GM20431 (cell line): ENCODE data around the gene B4GALT3.

ENCODE experiments used
- in situ Hi-C: fragments of 300-500 bp; cut with MseI, MboI; formaldehyde crosslinking; loops from one replicate; pipeline ENCODE4 v1.15.0; 2020; ENCODE audit warnings: low sequenced_read_pairs; ENCODE audit not compliant: unreplicated experiment

Gene B4GALT3

GRCh38 chr1:161165742-161166668 lies 11.3 kb downstream of the B4GALT3 start, which contains the start of gene PPOX:
PPOX (plus strand) TSS chr1:161166426; CDS start chr1:161166848, 422 bp downstream.
- in situ Hi-C loops = no loop called here

DNA sequence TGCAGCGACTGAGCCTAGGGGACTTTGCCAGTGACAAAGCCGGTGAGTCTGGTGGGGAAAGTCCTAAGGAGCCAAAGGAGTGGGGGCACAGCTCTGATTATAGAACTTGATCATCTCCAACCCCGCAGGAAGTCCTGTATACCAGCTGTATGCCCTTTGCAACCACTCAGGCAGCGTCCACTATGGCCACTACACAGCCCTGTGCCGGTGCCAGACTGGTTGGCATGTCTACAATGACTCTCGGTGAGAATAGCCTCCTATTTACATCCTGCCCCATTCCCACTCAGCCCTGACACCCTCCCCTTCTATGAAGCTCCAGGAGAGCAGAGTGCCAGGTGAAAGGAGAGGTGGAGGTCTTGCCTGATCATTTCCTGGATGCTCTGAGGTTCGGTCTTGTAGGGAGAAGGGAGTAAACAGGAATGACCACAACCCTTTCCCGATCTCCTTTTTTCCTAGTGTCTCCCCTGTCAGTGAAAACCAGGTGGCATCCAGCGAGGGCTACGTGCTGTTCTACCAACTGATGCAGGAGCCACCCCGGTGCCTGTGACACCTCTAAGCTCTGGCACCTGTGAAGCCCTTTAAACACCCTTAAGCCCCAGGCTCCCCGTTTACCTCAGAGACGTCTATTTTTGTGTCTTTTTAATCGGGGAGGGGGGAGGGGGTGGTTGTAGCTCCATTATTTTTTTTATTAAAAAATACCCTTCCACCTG lies 12.3 kb downstream of the B4GALT3 start:
- in situ Hi-C loops = no loop called here

- in situ Hi-C loops = no loop called here
Measured at GRCh38 chr1:161163793-161164192, 13.5 kb downstream of the B4GALT3 start.

DNA sequence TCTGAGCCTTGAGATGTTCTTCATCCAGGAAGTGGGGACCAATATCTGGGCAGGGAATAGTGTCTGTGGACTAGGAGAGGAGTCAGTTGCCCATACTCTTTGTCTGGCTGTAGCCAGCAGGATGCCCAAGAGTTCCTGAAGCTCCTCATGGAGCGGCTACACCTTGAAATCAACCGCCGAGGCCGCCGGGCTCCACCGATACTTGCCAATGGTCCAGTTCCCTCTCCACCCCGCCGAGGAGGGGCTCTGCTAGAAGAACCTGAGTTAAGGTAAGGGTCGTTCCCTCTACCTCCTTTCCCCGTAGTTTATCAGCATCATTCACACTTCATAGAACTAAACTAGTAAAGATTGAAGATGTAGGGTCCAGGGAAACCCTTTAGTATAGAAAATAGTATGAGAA lies 14.5 kb downstream of the B4GALT3 start:
- in situ Hi-C loops = no loop called here

GRCh38 chr1:161162052-161162451 lies 15.3 kb downstream of the B4GALT3 start:
- in situ Hi-C loops = no loop called here

DNA sequence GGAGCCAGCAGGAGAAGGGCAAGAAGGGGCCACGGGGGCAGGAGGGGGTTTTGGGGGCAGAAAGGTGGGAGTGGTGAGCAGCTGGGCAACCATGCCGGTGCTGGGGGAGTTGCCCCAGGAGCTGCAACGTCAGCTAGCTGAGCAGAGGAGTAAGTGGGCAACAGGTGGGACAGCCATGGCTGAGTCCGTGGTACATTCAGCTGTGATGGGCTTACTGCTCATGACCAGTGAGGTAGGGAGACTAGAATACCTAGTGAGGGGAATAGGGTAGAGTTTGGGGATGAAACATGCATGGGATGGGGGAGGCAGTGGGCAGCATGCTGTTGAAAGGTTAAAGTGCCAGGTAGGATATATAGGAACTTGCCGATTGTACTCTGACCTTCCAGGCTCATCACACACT lies 15.7 kb downstream of the B4GALT3 start:
- in situ Hi-C loops = no loop called here

DNA sequence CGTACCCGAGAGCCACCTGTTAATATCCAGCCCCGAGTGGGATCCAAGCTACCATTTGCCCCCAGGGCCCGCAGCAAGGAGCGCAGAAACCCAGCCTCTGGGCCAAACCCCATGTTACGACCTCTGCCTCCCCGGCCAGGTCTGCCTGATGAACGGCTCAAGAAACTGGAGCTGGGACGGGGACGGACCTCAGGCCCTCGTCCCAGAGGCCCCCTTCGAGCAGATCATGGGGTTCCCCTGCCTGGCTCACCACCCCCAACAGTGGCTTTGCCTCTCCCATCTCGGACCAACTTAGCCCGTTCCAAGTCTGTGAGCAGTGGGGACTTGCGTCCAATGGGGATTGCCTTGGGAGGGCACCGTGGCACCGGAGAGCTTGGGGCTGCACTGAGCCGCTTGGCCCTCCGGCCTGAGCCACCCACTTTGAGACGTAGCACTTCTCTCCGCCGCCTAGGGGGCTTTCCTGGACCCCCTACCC lies 16.6 kb downstream of the B4GALT3 start:
- in situ Hi-C loops = no loop called here

DNA sequence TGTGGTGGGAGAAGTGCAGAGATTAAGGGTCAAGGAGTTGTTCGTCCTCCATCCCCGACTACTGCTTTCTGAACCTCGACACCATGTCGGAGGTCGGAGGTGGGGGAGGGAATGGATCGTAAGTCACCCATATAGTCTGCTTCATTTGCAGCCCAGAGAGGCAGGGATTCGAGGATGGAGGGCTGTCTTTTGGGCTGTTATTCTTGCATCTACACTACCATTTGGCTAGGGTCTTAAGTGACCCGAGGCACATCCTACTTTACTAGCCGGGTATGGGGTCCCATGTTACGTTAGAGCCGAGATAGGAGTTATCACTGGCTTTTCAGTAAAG lies 17.4 kb downstream of the B4GALT3 start:
- in situ Hi-C loops = no loop called here

DNA sequence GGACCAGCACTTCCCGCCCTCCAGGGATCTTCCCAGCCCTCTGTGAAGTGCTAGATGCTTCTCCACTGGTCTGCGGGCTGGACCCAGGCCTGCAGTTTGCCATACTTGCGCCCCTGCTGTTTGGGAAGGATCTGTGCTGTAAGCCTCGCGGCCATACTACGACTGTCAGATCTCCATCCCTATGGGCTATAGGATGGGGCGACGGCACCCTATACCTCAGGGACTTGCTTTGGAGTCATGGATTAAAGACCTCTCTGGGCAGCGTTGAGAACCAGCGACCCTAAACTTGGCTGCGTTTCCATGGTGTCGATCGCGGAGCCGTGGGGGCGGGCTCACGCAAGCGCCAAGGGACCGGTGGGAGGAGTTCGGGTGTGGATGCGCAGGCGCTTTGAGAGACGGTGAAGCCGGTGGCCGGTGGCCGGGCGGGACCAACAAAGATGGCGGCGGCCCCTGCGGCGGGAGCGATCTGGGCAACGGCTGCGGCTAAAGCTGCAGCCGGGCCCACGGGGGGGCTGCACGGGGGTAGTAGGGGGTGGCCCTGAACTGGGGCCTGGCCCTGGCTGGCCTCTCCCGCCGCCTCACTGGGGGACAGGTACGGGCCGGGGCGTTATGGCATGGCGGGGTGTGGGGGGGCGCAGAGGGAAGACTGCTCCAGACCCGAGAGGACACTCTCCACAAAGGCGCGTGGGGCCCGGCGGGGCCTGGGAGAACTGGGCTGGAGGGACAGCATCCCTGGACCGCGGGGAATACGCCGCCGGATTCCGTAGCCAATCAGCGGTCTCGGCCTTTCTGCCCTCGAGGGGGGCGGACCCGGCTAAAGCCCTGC lies 18.0 kb downstream of the B4GALT3 start, which contains the start of gene USP21:
Gene USP21 (plus strand): TSS at position 414 of the 826 bp plus-strand sequence. CDS start 1,141 bp downstream, outside the sequence.
- in situ Hi-C loops = no loop called here

GRCh38 chr1:161158316-161159010 lies 18.8 kb downstream of the B4GALT3 start:
- in situ Hi-C loops = no loop called here

- in situ Hi-C loops = no loop called here
Measured at GRCh38 chr1:161157867-161158266, 19.4 kb downstream of the B4GALT3 start.

- in situ Hi-C loops = no loop called here
Measured at GRCh38 chr1:161153682-161154337, 23.5 kb downstream of the B4GALT3 start, which contains the start of gene UFC1. UFC1 (plus strand) TSS chr1:161153978; CDS start chr1:161153998, 20 bp downstream.

DNA sequence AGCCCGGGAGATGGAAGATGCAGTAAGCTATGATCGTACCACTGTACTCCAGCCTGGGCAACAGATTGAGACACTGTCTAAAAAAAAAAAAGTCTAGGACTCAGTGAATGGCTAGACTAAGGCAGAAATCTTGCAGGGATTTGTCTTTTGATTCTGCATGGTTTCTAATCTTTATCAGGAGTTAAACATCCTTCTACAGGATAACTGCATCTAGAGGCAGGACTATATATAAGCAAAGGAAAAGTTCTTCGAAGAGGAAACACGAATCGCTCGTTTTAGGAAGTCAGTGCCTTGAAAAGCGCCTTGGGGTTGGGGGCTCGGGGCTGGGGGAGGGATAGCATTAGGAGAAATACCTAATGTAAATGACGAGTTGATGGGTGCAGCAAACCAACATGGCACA lies 24.1 kb downstream of the B4GALT3 start:
- in situ Hi-C loops = no loop called here

DNA sequence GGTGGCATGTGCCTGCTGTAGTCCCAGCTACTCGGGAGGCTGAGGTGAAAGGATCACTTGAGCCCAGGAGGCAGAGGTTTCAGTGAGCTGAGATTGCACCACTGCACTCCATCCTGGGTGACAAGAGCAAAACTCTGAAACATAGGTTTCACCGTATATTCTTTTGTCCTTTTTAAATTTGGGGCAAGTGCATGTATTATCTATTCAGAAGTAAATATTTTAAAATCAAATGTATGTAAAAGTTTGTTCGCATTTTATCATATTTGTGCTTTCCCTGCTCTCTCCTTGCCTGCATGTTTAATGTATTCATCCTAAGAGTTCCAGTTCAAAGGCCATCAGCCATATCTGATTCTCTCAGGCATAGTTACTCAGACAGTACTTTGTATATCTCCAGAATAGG lies 31.5 kb downstream of the B4GALT3 start:
- in situ Hi-C loops = no loop called here

- in situ Hi-C loops = no loop called here
Measured at GRCh38 chr1:161140755-161141400, 36.4 kb downstream of the B4GALT3 start.

DNA sequence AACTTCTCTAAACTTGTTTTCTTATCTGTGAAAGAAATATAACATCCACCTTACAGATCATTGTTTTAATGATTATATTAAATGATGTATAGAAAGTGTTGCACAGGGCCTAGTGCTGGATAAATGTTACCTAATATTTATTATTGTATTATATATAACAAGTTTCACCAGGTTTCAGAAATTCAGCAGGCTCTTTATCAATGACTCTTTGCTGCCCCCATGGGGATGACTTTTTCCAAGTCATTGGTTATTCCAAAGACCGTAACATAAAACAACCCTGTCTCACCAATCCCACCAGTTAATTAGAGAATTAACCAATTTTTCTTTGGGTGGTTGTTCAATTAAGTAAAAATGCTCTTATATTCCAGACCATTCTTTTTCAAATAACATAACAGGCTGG lies 37.5 kb downstream of the B4GALT3 start:
- in situ Hi-C loops = no loop called here

DNA sequence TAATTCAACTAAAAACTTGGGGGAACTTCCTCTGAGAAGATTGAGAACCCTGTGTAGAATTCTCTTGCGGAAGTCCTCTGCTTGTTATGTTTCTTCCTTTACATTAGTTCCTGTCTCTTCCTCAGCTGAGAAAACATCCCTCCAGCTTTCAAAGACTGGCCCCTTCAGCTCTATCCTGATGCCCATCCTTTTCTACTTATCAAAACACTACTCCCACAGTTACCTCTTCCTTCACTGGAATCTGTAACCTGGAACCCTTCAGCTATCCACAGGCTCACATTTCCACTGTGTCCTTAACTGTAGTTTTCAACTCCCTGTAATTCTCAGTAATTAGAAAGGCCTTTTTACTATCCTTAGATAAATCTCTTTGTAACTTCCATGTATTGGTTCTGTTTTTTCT lies 38.9 kb downstream of the B4GALT3 start:
- in situ Hi-C loops = no loop called here

DNA sequence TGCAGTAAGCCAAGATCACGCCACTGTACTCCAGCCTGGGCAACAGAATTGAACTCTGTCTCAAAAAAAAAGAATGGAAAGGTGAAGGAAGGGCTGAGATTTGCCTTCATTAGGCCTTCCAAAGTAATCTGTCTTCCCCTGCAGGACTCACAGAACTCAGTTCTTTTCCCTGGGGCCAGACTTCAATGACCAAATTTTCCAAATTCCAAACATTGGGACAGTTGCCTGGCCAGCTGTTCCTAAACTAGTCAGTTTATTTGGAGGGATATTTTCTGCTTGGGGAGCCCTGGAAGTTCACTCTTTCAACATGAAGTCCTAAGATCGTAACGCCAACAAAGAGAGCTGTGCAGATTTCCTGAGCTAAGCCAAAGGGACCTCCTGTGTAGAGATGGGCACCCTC lies 39.4 kb downstream of the B4GALT3 start:
- in situ Hi-C loops = no loop called here
